ENCODE measurements around the gene OTUD3.
"Not testable (repeated sequence)": the region's sequence is repeated elsewhere in the genome, so short reads cannot be mapped to it uniquely, and the experiment has no call there.

OTUD3 gene

DNA sequence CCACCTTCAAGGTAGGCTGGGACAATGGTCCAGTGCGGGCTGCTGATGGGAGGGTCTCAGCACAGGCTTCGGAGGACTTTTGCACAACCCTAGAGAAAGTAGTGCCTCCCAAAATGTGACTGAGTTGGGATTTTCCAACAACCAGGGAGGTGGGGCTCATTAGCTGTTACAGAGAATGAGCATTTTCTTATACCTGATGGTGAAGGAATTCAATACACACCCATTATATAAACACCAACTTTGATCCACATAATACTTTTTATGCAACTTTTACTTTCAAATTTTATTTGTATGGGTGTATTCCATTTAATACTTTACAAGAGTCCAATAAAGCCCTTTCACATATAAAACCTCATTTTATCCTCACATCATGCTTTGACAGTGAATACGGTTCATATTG lies 35.9 kb upstream of the OTUD3 start:
- ChIA-PET CTCF (interaction anchor here (1.2 kb wide), 1 partner anchor 10 kb away, joined by 4 read pairs; no protein-coding TSS in a partner anchor), POLR2A (no interaction called here)
- TF ChIP-seq, protein P1, sequence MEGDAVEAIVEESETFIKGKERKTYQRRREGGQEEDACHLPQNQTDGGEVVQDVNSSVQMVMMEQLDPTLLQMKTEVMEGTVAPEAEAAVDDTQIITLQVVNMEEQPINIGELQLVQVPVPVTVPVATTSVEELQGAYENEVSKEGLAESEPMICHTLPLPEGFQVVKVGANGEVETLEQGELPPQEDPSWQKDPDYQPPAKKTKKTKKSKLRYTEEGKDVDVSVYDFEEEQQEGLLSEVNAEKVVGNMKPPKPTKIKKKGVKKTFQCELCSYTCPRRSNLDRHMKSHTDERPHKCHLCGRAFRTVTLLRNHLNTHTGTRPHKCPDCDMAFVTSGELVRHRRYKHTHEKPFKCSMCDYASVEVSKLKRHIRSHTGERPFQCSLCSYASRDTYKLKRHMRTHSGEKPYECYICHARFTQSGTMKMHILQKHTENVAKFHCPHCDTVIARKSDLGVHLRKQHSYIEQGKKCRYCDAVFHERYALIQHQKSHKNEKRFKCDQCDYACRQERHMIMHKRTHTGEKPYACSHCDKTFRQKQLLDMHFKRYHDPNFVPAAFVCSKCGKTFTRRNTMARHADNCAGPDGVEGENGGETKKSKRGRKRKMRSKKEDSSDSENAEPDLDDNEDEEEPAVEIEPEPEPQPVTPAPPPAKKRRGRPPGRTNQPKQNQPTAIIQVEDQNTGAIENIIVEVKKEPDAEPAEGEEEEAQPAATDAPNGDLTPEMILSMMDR (IDR thresholded peaks at IDR 0.05; ENCODE audit: control extremely low read depth, extremely low read depth, low read depth, missing control alignments) = no peak
- no peak for DNase-seq (ENCODE audit: extremely low spot score)

DNA sequence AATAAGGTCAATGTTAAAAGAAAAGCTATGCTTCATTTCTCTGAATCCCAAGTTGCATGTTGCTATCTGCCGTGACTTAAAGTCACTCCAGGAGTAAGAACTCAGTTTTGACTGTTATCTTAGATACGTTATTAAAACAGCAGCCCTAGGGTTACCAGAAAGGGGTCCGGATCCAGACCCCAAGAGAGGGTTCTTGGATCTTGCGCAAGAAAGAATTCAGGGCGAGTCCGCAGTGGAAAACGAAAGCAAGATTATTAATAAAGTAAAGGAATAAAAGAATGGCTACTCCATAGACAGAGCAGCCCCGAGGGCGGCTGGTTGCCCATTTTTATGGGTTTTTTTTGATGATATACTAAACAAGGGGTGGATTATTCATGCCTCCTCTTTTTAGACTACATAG lies 34.9 kb upstream of the OTUD3 start:
- POLR2A ChIA-PET; CTCF ChIA-PET; DNase-seq (ENCODE audit: extremely low spot score): not testable (repeated sequence)

DNA sequence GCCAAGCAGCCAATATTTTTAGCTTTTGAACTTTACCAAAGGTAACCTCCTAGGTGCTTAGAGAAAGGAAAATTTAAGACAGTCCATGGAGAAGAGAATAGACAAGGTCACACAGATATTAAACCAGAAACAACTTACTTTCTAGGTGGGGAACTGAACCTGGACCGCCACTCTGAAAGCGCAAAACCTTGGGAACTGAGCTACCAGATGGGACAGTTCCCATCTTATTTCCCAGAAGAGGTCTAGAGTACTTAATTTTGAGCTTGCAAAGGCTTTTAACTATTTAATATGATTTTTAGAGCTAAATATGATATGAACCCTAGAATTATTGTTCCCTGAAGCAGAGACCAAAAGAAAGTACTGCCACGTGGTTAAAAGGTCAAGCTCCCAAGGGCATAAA lies 32.9 kb upstream of the OTUD3 start:
- CTCF ChIA-PET = interaction anchor here (1.3 to 2.4 kb wide), 2 partner anchors 11 to 34 kb away, joined by 3 to 10 read pairs; partner anchors contain the start of gene OTUD3
- DNase-seq (ENCODE audit: extremely low spot score); POLR2A ChIA-PET: not testable (repeated sequence)

DNA sequence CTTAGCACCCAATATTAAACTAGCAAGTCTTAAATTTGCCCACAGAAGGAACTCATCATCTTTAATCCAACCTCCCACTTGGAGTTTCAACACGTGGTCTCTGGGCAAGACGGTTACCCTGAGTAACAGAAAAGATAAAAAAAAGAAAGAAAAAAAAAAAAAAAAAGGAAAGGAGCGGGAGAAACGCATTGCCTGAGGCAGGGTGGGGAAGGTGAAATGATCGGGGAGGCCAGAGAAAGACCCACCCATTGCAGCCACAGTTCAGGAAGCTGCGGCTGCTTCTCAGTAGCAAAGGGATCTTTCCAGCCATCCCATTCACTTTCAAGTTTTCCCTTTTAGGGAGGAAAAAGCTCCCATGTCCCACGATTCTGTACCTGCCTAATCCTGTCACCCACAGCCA lies 32.0 kb upstream of the OTUD3 start:
- POLR2A ChIA-PET = no interaction called here
- CTCF ChIA-PET = interaction anchor here (2.4 kb wide), 1 partner anchor 33 kb away, joined by 10 read pairs; the partner anchor contains the start of gene OTUD3

DNA sequence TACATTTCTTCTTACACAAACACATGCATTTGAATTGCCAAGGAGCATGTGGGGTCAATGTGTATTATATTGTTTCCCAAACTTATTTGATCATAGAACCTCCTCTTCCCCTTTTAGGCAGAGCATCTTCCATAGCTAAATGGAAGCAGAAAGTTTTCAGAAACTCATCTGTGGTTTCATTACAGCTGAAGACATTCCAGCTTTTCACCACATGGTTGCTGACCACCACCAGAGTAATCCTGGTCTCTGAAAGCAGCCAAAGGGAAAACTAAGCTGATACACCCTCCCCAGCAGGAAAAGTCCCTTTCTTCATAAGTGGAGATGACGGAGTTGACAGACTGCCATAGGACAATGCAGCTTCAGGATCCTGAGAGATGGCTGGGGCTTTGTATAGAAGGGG lies 30.2 kb upstream of the OTUD3 start:
- DNase-seq (ENCODE audit: extremely low spot score) = no peak
- TF ChIP-seq, protein P1 (IDR thresholded peaks at IDR 0.05; ENCODE audit: control extremely low read depth, extremely low read depth, low read depth, missing control alignments) = no peak
- POLR2A ChIA-PET = no interaction called here
- CTCF ChIA-PET = no interaction called here

More for the DNA sequence above, 32.0 kb upstream of the OTUD3 start:
- DNase-seq (ENCODE audit: extremely low spot score) = no peak
- TF ChIP-seq, protein P1 (IDR thresholded peaks at IDR 0.05; ENCODE audit: control extremely low read depth, extremely low read depth, low read depth, missing control alignments) = no peak

DNA sequence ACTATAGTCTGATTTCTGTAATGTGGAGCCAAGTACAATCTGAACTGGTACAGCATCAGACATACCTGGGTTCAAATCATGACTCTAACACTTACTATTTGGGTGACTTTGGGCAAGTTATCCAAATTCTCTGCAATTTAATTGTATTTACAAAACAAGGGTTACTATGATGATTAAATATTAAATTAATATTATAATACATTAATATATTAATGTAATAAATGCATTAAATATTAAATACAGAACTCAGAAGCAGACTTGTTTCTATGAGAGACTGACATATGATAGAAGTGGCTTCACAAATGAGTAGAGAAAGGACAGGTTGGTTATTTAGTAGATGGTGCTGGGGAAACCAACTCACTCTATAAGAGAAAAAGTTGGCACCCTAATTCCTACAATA lies 27.3 kb upstream of the OTUD3 start:
- DNase-seq (ENCODE audit: extremely low spot score) = no peak
- ChIA-PET POLR2A (no interaction called here), CTCF (interaction anchor here (1.0 kb wide), 1 partner anchor 10 kb away, joined by 3 read pairs; no protein-coding TSS in a partner anchor)
- TF ChIP-seq, protein P1 (IDR thresholded peaks at IDR 0.05; ENCODE audit: control extremely low read depth, extremely low read depth, low read depth, missing control alignments) = no peak

DNA sequence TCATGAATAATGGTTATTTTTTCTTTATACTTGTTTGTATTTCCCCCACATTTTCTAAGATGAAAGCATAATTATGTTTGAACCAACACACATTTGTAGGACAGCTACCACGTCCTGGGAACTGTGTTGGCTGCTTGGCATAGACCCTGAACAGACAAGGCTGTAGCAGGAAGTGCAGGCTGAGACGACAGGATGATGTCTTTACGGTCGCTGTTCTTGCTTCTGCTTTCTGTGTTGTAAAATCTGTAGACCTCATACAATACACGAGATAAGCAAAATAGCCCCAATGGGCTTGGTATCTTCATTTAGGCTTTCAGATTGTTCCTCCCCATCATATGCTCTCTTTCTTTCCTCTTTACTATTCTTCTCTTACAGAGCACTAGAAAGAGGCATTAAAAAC lies 23.3 kb upstream of the OTUD3 start:
- TF ChIP-seq, protein P1 (IDR thresholded peaks at IDR 0.05; ENCODE audit: control extremely low read depth, extremely low read depth, low read depth, missing control alignments) = no peak
- ChIA-PET POLR2A (no interaction called here), CTCF (no interaction called here)
- peak; percentile 20 for DNase-seq (ENCODE audit: extremely low spot score)

DNA sequence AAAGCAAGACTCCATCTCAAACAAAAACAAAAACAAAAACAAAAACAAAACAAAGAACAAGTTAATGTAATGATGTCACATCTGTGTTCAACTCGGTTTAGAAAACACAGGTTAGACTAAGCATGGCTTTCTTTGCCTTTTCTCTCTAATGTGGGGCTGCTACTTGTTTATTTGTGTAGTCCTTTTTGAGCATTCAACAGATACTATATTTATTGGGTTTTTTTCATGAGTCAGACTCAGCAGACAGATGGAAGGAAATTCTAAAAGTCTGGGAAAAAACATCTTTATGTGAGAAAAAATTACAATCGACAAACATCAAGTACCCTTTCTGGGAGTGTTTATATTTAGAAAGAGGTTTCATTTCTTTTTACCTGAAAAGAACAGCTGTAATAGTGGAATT lies 22.3 kb upstream of the OTUD3 start:
- DNase-seq (ENCODE audit: extremely low spot score) = no peak
- ChIA-PET CTCF (interaction anchor here (1.2 kb wide), 1 partner anchor 11 kb away, joined by 3 read pairs; no protein-coding TSS in a partner anchor), POLR2A (no interaction called here)
- TF ChIP-seq, protein P1 (IDR thresholded peaks at IDR 0.05; ENCODE audit: control extremely low read depth, extremely low read depth, low read depth, missing control alignments) = no peak
